ENCODE data around the gene ERV3-1.
"Not testable (repeated sequence)": the region's sequence is repeated elsewhere in the genome, so short reads cannot be mapped to it uniquely, and the experiment has no call there.

The ERV3-1 gene

GRCh38 chr7:64990936-64991335, 15.6 kb downstream of the ERV3-1 start, which contains the start of gene ZNF117:
ZNF117 (minus strand) TSS chr7:64991036.
- in situ Hi-C loops (cut with HindIII; ENCODE audit: low sequenced_read_pairs), result no loop called here
- DNase-seq (ENCODE audit: low read depth), result no peak
- TF ChIP-seq CTCF (IDR thresholded peaks at IDR 0.05; ENCODE audit: low read depth, low read length, missing control alignments), result no peak
- H3K4me3 ChIP-seq (ENCODE audit: low read depth, low read length), result no peak within 1 kb of the TSS

- no peak for DNase-seq (ENCODE audit: low read depth)
- TF ChIP-seq CTCF (IDR thresholded peaks at IDR 0.05; ENCODE audit: low read depth, low read length, missing control alignments), result no peak
- no peak overlapping the region for H3K4me3 ChIP-seq (ENCODE audit: low read depth, low read length)
- in situ Hi-C loops (cut with HindIII; ENCODE audit: low sequenced_read_pairs), result no loop called here
Measured at GRCh38 chr7:64990216-64990615, 16.3 kb downstream of the ERV3-1 start.

- in situ Hi-C loops (cut with HindIII; ENCODE audit: low sequenced_read_pairs), result no loop called here
- DNase-seq (ENCODE audit: low read depth), result no peak
- no peak overlapping the region for H3K4me3 ChIP-seq (ENCODE audit: low read depth, low read length)
- no peak for TF ChIP-seq CTCF (IDR thresholded peaks at IDR 0.05; ENCODE audit: low read depth, low read length, missing control alignments)
Measured at GRCh38 chr7:64978497-64979203, 27.8 kb downstream of the ERV3-1 start.

- no peak for TF ChIP-seq CTCF (IDR thresholded peaks at IDR 0.05; ENCODE audit: low read depth, low read length, missing control alignments)
- no peak overlapping the region for H3K4me3 ChIP-seq (ENCODE audit: low read depth, low read length)
- in situ Hi-C loops (cut with HindIII; ENCODE audit: low sequenced_read_pairs), result no loop called here
- no peak for DNase-seq (ENCODE audit: low read depth)
Measured at GRCh38 chr7:64965594-64965993, 40.9 kb downstream of the ERV3-1 start.

- no peak for TF ChIP-seq CTCF (IDR thresholded peaks at IDR 0.05; ENCODE audit: low read depth, low read length, missing control alignments)
- DNase-seq (ENCODE audit: low read depth), result no peak
- in situ Hi-C loops (cut with HindIII; ENCODE audit: low sequenced_read_pairs), result no loop called here
- no peak overlapping the region for H3K4me3 ChIP-seq (ENCODE audit: low read depth, low read length)
Measured at GRCh38 chr7:64959072-64959747, 47.3 kb downstream of the ERV3-1 start.

- in situ Hi-C loops (cut with HindIII; ENCODE audit: low sequenced_read_pairs), result no loop called here
- TF ChIP-seq CTCF (IDR thresholded peaks at IDR 0.05; ENCODE audit: low read depth, low read length, missing control alignments), result peak; percentile 65
- DNase-seq (ENCODE audit: low read depth), result peak; percentile 8
- H3K4me3 ChIP-seq (ENCODE audit: low read depth, low read length), result no peak overlapping the region
Measured at GRCh38 chr7:64951250-64951848, 55.1 kb downstream of the ERV3-1 start.

- in situ Hi-C loops (cut with HindIII; ENCODE audit: low sequenced_read_pairs); H3K4me3 ChIP-seq (ENCODE audit: low read depth, low read length); DNase-seq (ENCODE audit: low read depth): not testable (repeated sequence)
Measured at GRCh38 chr7:64950673-64951072, 55.8 kb downstream of the ERV3-1 start.

- in situ Hi-C loops (cut with HindIII; ENCODE audit: low sequenced_read_pairs), result not testable (repeated sequence)
Measured at GRCh38 chr7:64948774-64949173, 57.7 kb downstream of the ERV3-1 start.

More at GRCh38 chr7:64948774-64949173, 57.7 kb downstream of the ERV3-1 start:
- H3K4me3 ChIP-seq (ENCODE audit: low read depth, low read length); DNase-seq (ENCODE audit: low read depth): not testable (repeated sequence)

Data from astrocyte of the cerebellum (primary cell).